C4-2B (cell line): ENCODE results near the gene SDF2.

ENCODE experiments used
- H3K27ac ChIP-seq: fragments of 450-650 bp; 2 replicates; pipeline ENCODE4 v1.5.1; 2017
- CTCF ChIP-seq: fragments of 450-650 bp; conservative IDR thresholded peaks from 2 replicates; pipeline ENCODE4 v1.5.1; 2017; ENCODE audit warnings: mild to moderate bottlenecking
- ZFX ChIP-seq: fragments of 450-650 bp; IDR thresholded peaks from 2 replicates; pipeline ENCODE4 v1.6.1; 2017

Gene SDF2

GRCh38 chr17:28657756-28658155 lies 4.0 kb downstream of the SDF2 start:
- TF ChIP-seq ZFX: no peak
- no peak for TF ChIP-seq CTCF
- no peak overlapping the region for H3K27ac ChIP-seq

DNA sequence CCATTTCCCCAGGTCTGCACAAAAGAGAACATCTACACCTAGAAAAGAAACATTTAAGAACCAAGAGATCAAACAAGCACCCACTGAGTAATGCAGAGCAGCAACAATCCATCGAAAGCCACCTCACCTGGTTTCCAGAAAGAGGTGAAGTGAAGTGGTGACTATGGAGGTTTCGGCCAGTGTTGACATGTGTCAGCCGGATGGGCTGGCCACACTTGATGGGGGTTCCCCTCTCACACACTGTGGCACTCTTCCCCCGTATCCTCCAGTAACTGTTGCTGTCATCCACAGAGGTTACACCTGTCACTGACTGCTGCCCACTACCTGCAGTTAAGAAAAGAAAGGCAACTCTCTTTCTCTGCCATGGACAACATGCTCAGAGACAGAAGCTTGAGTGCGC lies 6.5 kb downstream of the SDF2 start:
- no peak for TF ChIP-seq ZFX
- H3K27ac ChIP-seq: no peak overlapping the region

GRCh38 chr17:28648698-28649097 lies 13.0 kb downstream of the SDF2 start:
- no peak overlapping the region for H3K27ac ChIP-seq
- TF ChIP-seq CTCF (no peak), ZFX (no peak)

DNA sequence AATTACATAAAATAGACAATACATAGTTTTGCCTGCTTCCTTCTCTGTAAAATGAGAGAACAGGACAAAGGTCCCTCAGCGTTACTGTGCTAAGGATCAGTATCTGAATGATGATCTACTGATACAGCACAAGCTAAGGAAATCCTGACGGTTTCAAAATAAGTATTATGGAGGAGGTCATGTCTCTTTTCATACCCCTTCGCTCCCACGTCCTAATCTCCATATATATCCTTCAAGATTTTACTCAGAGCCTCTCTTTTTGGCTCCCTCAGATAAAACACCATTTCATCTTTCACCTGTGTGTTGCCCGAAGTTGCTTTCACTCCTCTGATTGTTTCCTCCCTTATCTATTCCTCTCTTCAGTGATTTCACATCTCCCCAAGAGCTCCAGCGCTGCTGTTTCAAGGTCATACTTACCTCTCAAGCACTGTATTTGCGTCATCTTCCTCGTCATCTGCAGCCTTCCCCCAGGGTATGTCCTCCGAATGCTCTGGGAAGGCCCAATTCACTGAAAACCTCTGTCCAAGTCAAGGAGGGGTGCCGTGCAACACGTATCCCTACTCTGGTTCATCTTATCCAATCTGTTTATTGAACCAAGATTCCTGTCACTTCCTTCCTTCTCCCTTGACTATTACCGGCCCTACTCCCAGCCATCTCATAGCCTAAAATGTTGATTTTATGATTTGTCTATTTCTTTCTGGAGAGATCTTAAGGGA lies 15.5 kb downstream of the SDF2 start:
- TF ChIP-seq CTCF (no peak), ZFX (no peak)
- peak overlapping the region; percentile 46 for H3K27ac ChIP-seq

DNA sequence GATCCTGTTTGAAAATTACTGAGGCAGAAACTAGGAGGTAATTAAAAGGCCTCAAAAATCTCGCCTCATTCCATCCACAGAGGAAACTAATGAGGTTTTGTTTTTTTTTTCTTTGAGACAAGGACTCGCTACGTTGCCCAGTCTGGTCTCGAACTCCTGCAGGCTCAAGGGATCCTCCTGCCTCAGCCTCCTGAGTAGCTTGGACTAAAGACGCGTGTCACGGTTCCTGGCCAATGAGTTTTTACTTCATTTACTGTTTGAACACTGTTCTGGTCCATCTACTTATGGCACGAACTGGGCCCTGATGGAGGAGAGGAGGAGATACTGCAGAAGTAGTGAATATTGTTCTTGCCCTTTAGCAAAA lies 16.1 kb downstream of the SDF2 start:
- TF ChIP-seq ZFX: no peak
- no peak for TF ChIP-seq CTCF
- H3K27ac ChIP-seq: peak overlapping the region; percentile 92

- H3K27ac ChIP-seq: peak within 1 kb of the TSS; percentile 92
- peak; percentile 65 for TF ChIP-seq ZFX
- no peak for TF ChIP-seq CTCF
These were observed 16.7 kb downstream of the SDF2 start, which contains the start of gene BLTP2 for GRCh38 chr17:28644787-28645575. TSS of gene BLTP2 (minus strand) at chr17:28645158. CDS start at chr17:28645056, 102 bp downstream.

- TF ChIP-seq CTCF (peak; percentile 60), ZFX (no peak)
- peak overlapping the region; percentile 92 for H3K27ac ChIP-seq
These were observed 17.5 kb downstream of the SDF2 start for GRCh38 chr17:28643983-28644786.
